ENCODE results near the gene ZNF182.
"Not testable (repeated sequence)": the region's sequence is repeated elsewhere in the genome, so short reads cannot be mapped to it uniquely, and the experiment has no call there.

ZNF182 gene

GRCh38 chrX:48003758-48004457 lies at the start of gene ZNF182:
Gene ZNF182, minus strand, starts transcription at chrX:48003989. Its CDS starts 1,380 bp downstream, at chrX:48002609.
- peak; percentile 88 for DNase-seq (ENCODE audit: low spot score)

GRCh38 chrX:48046846-48047245 lies 43.1 kb upstream of the ZNF182 start:
- no peak for DNase-seq (ENCODE audit: low spot score)

GRCh38 chrX:48045410-48046311 lies 41.9 kb upstream of the ZNF182 start:
- DNase-seq (ENCODE audit: low spot score) = no peak

GRCh38 chrX:48043056-48043455 lies 39.3 kb upstream of the ZNF182 start:
- no peak for DNase-seq (ENCODE audit: low spot score)

GRCh38 chrX:48035891-48036290 lies 32.1 kb upstream of the ZNF182 start:
- no peak for DNase-seq (ENCODE audit: low spot score)

GRCh38 chrX:48030641-48031173 lies 26.9 kb upstream of the ZNF182 start:
- not testable (repeated sequence) for DNase-seq (ENCODE audit: low spot score)

GRCh38 chrX:48030237-48030636 lies 26.4 kb upstream of the ZNF182 start:
- no peak for DNase-seq (ENCODE audit: low spot score)

GRCh38 chrX:48028091-48028490 lies 24.3 kb upstream of the ZNF182 start:
- no peak for DNase-seq (ENCODE audit: low spot score)

GRCh38 chrX:48027545-48027944 lies 23.8 kb upstream of the ZNF182 start:
- not testable (repeated sequence) for DNase-seq (ENCODE audit: low spot score)

GRCh38 chrX:48025561-48025960 lies 21.8 kb upstream of the ZNF182 start:
- DNase-seq (ENCODE audit: low spot score) = peak; percentile 51

- DNase-seq (ENCODE audit: low spot score) = no peak
Observed at GRCh38 chrX:48022738-48023137, 18.9 kb upstream of the ZNF182 start.

- DNase-seq (ENCODE audit: low spot score) = no peak
Observed at GRCh38 chrX:48022100-48022499, 18.3 kb upstream of the ZNF182 start.

- peak; percentile 82 for DNase-seq (ENCODE audit: low spot score)
Observed at GRCh38 chrX:48021026-48021900, 17.5 kb upstream of the ZNF182 start.

GRCh38 chrX:48020472-48020871 lies 16.7 kb upstream of the ZNF182 start:
- not testable (repeated sequence) for DNase-seq (ENCODE audit: low spot score)

GRCh38 chrX:48019892-48020291 lies 16.1 kb upstream of the ZNF182 start:
- not testable (repeated sequence) for DNase-seq (ENCODE audit: low spot score)

GRCh38 chrX:48016583-48017310 lies 13.0 kb upstream of the ZNF182 start:
- not testable (repeated sequence) for DNase-seq (ENCODE audit: low spot score)

- DNase-seq (ENCODE audit: low spot score) = not testable (repeated sequence)
Observed at GRCh38 chrX:48009445-48009960, 5.7 kb upstream of the ZNF182 start.

- not testable (repeated sequence) for DNase-seq (ENCODE audit: low spot score)
Observed at GRCh38 chrX:48006688-48007087, 2.9 kb upstream of the ZNF182 start, which contains the start of gene SPACA5. Gene SPACA5, plus strand, starts transcription at chrX:48006988. Its CDS starts 815 bp downstream, at chrX:48007803.

GRCh38 chrX:48003367-48003757 lies 427 bp downstream of the ZNF182 start:
- DNase-seq (ENCODE audit: low spot score) = no peak

- DNase-seq (ENCODE audit: low spot score) = no peak
Observed at GRCh38 chrX:48002929-48003328, 860 bp downstream of the ZNF182 start.

- no peak for DNase-seq (ENCODE audit: low spot score)
Observed at GRCh38 chrX:48002319-48002718, 1.5 kb downstream of the ZNF182 start.
